HepG2 (cell line): ENCODE results near the gene DSTN. TPM values are rescaled to one million over a fixed set of nuclear protein-coding genes. Genes with fewer than 3 reads are reported as not detected.
A peak's percentile ranks its signal among the peaks of the same experiment; 100 is the strongest.

ENCODE experiments used
- ATAC-seq: fragments of 200-7000 bp; cut with Tn5 transposase; 3 replicates; pipeline ENCODE4 v1.9.1; 2020; ENCODE audit warnings: mild to moderate bottlenecking, moderate library complexity
- BruUV-seq: library from RNA; stranded (reverse); fragments of 400-500 nt; replicated peaks from 2 replicates; lab custom pipeline; 2021; lab: Mats Ljungman, UMichigan
- CTCF ChIA-PET: fragments of 300-600 bp; formaldehyde crosslinking; extraction: SDS; loops from one replicate; lab custom pipeline; 2021; ENCODE audit warnings: low total read pairs, inconsistent platforms, low intra/inter-chr PET ratio; lab: Yijun Ruan, JAX
- POLR2A ChIA-PET: fragments of 350-600 bp; sonication (Branson Sonifier 250); formaldehyde crosslinking; loops from one replicate; lab custom pipeline; 2020; ENCODE audit warnings: antibody characterized with exemption, inconsistent platforms; lab: Yijun Ruan, JAX
- DNase-seq: peaks from one replicate; pipeline ENCODE4 v3.0.0-alpha.2; 2015; ENCODE audit warnings: low spot score
- FAIRE-seq: peaks from 3 replicates; lab custom pipeline; 2011; peaks lifted over from hg19 to GRCh38; lab: Jason Lieb, UNC
- H2AFZ ChIP-seq: one replicate; pipeline ENCODE4 v1.6.1; 2011; ENCODE audit warnings: low read length, inconsistent platforms
- H3K27ac ChIP-seq: fragments of 300-600 bp; 3 replicates; pipeline ENCODE4 v1.8.0; 2011; ENCODE audit warnings: mixed run types, mild to moderate bottlenecking, mixed read lengths, low read length, inconsistent platforms; ENCODE audit not compliant: insufficient read depth; ENCODE audit errors: extremely low read length
- H3K27me3 ChIP-seq, 2 experiments: fragments of 200-600 bp in 1 of 2; 2 replicates in 1 of 2; 3 replicates in 1 of 2; pipeline versions ENCODE4 v1.6.0 to v1.8.0; 2011; ENCODE audit warnings: low read length in 2 of 2, mild to moderate bottlenecking in 2 of 2, moderate library complexity in 2 of 2, inconsistent platforms in 1 of 2; ENCODE audit not compliant: insufficient read depth in 2 of 2, control insufficient read depth in 1 of 2
- H3K36me3 ChIP-seq, 2 experiments: fragments of 200-600 bp in 1 of 2; replicated peaks in 1 of 2; 2 replicates in 1 of 2; 3 replicates in 1 of 2; pipeline versions ENCODE4 v1.5.1 to v1.8.0; 2011; ENCODE audit warnings: low read length in 2 of 2, inconsistent platforms in 1 of 2; ENCODE audit not compliant: insufficient read depth in 2 of 2, control insufficient read depth in 1 of 2
- H3K4me1 ChIP-seq: 2 replicates; pipeline ENCODE4 v1.5.1; 2012; ENCODE audit warnings: low read length, inconsistent platforms; ENCODE audit not compliant: insufficient read depth
- H3K4me2 ChIP-seq: 2 replicates; pipeline ENCODE4 v1.6.0; 2011; ENCODE audit warnings: low read depth, low read length, inconsistent platforms
- H3K4me3 ChIP-seq, 3 experiments: fragments of 200-600 bp in 1 of 3; sonication (generic), shearing (Covaris generic) in 1 of 3; replicated peaks in 1 of 3; 2 replicates each; pipeline ENCODE4 v1.5.1; 2011 to 2016; ENCODE audit warnings: low read length in 3 of 3, inconsistent platforms in 2 of 3, low read depth in 2 of 3, mild to moderate bottlenecking in 2 of 3, control low read depth in 1 of 3, mixed read lengths in 1 of 3; ENCODE audit not compliant: insufficient read depth in 1 of 3
- H3K79me2 ChIP-seq: one replicate; pipeline ENCODE4 v1.6.1; 2011; ENCODE audit warnings: low read length, inconsistent platforms; ENCODE audit not compliant: insufficient read depth
- H3K9ac ChIP-seq: 2 replicates; pipeline ENCODE4 v1.6.0; 2011; ENCODE audit warnings: mild to moderate bottlenecking, low read depth, low read length, inconsistent platforms; ENCODE audit not compliant: insufficient read depth
- H3K9me3 ChIP-seq: 2 replicates; pipeline ENCODE4 v1.5.1; 2012; ENCODE audit warnings: mild to moderate bottlenecking, low read length
- H4K20me1 ChIP-seq: 2 replicates; pipeline ENCODE4 v1.6.0; 2011; ENCODE audit warnings: inconsistent platforms, mild to moderate bottlenecking, low read length, moderate library complexity; ENCODE audit not compliant: insufficient read depth
- AHDC1 ChIP-seq: sonication (generic); formaldehyde crosslinking; IDR thresholded peaks from 2 replicates; pipeline ENCODE4 v1.5.1; 2020; ENCODE audit warnings: mild to moderate bottlenecking, missing genetic modification reagents, borderline replicate concordance
- DPF2 ChIP-seq: sonication (generic); formaldehyde crosslinking; IDR thresholded peaks from 2 replicates; pipeline ENCODE4 v1.4.0; 2020; ENCODE audit warnings: mild to moderate bottlenecking, low read depth, missing genetic modification reagents, borderline replicate concordance
- KDM5B ChIP-seq: sonication (generic); formaldehyde crosslinking; IDR thresholded peaks from 2 replicates; pipeline ENCODE4 v1.4.0; 2020; ENCODE audit warnings: missing genetic modification reagents, mild to moderate bottlenecking, borderline replicate concordance
- NCOR1 ChIP-seq: fragments of 200-600 bp; sonication (generic); IDR thresholded peaks from 2 replicates; pipeline ENCODE4 v1.7.0; 2017; ENCODE audit warnings: antibody characterized with exemption, low read length, borderline replicate concordance
- NFYB ChIP-seq: sonication (generic); formaldehyde crosslinking; IDR thresholded peaks from 2 replicates; pipeline ENCODE4 v1.4.0; 2020; ENCODE audit warnings: missing genetic modification reagents
- POGZ ChIP-seq: sonication (generic); formaldehyde crosslinking; IDR thresholded peaks from 2 replicates; pipeline ENCODE4 v1.4.0; 2020; ENCODE audit warnings: mild to moderate bottlenecking, missing genetic modification reagents
- RBFOX2 ChIP-seq: fragments of 200-400 bp; formaldehyde crosslinking; IDR thresholded peaks from 2 replicates; pipeline ENCODE4 v1.6.1; 2017; ENCODE audit warnings: low read depth, mild to moderate bottlenecking, low read length
- RCOR2 ChIP-seq: IDR thresholded peaks from 2 replicates; pipeline ENCODE4 v1.6.1; 2016; ENCODE audit warnings: missing biosample characterization, missing genetic modification reagents
- ZBTB20 ChIP-seq: sonication (generic); formaldehyde crosslinking; IDR thresholded peaks from 2 replicates; pipeline ENCODE4 v1.8.1; 2023; ENCODE audit warnings: missing genetic modification reagents, low read depth, mild to moderate bottlenecking, borderline replicate concordance
- ZFP36 ChIP-seq: fragments of 150-350 bp; IDR thresholded peaks from 2 replicates; pipeline ENCODE4 v1.6.1; 2018; ENCODE audit warnings: borderline replicate concordance, low read length, low read depth; ENCODE audit not compliant: partially characterized antibody
- ZFP41 ChIP-seq: sonication (generic); formaldehyde crosslinking; IDR thresholded peaks from 2 replicates; pipeline ENCODE4 v1.4.0; 2020; ENCODE audit warnings: mild to moderate bottlenecking, missing genetic modification reagents, borderline replicate concordance
- ZNF230 ChIP-seq: sonication (generic); formaldehyde crosslinking; IDR thresholded peaks from 2 replicates; pipeline ENCODE4 v1.4.0; 2020; ENCODE audit warnings: mild to moderate bottlenecking, missing genetic modification reagents
- ZNF280B ChIP-seq: sonication (generic); formaldehyde crosslinking; IDR thresholded peaks from 2 replicates; pipeline ENCODE4 v1.5.0; 2020; ENCODE audit warnings: missing genetic modification reagents, mild to moderate bottlenecking, borderline replicate concordance
- ZNF597 ChIP-seq: sonication (generic); formaldehyde crosslinking; IDR thresholded peaks from 2 replicates; pipeline ENCODE4 v1.5.0; 2020; ENCODE audit warnings: missing genetic modification reagents
- ZNF678 ChIP-seq: sonication (generic); formaldehyde crosslinking; IDR thresholded peaks from 2 replicates; pipeline ENCODE4 v1.4.0; 2020; ENCODE audit warnings: mild to moderate bottlenecking, missing genetic modification reagents
- ZNF746 ChIP-seq: sonication (generic); formaldehyde crosslinking; IDR thresholded peaks from 2 replicates; pipeline ENCODE4 v1.8.0; 2022; ENCODE audit warnings: mild to moderate bottlenecking, missing genetic modification reagents
- ZNF790 ChIP-seq: sonication (generic); formaldehyde crosslinking; IDR thresholded peaks from 2 replicates; pipeline ENCODE4 v1.8.0; 2022; ENCODE audit warnings: missing genetic modification reagents, mild to moderate bottlenecking, borderline replicate concordance
- WGBS: methylation state at CpG from one replicate; pipeline ENCODE4 v1.1.6; 2017; ENCODE audit warnings: low lambda C conversion rate; 5-methylcytosine and 5-hydroxymethylcytosine counted together
- in situ Hi-C: cut with HindIII; loops from 2 replicates; pipeline ENCODE4 v1.10.0; 2017; ENCODE audit warnings: low pct_unique_long_range_greater_than_20kb; ENCODE audit not compliant: extremely low pct_ligation_motif_present
- intact Hi-C: fragments of 100-400 bp; cut with micrococcal nuclease; formaldehyde crosslinking; loops from one replicate; pipeline ENCODE4 v1.10.0; 2022; ENCODE audit not compliant: unreplicated experiment
- polyA plus RNA-seq, 8 experiments: library from polyadenylated mRNA; depleted of rRNA in 3 of 8; stranded (reverse) in 7 of 8; unstranded in 1 of 8; fragments of >200 nt; fragmentation: Illumina TruSeq in 4 of 8; extraction: Trizol in 4 of 8; gene quantifications; 2 replicates each; pipeline versions ENCODE4 v1.2.1 to v1.2.3, GENCODE V29; 2011 to 2016; ENCODE audit warnings: low read depth in 4 of 8, missing spikeins in 1 of 8, mixed read lengths in 1 of 8; ENCODE audit not compliant: insufficient read depth in 1 of 8
- total RNA-seq, 5 experiments: library from RNA; depleted of rRNA; stranded (reverse); fragments of >200 nt; fragmentation: Illumina TruSeq; extraction: Trizol; gene quantifications; 2 replicates each; pipeline ENCODE4 v1.2.3, GENCODE V29; 2016; ENCODE audit warnings: low read depth in 1 of 5

DSTN gene
- total and polyA plus RNA-seq, 2 of the 13 experiments (the other 11 are each of a cell fraction or from before 2014, with no cell fraction given) = 27.6 to 106 TPM

- Histone ChIP-seq H2AFZ (no peak overlapping the region), H3K79me2 (no peaks in the 10 kb centered on the region), H3K27ac (no peak overlapping the region), H3K4me2 (no peak overlapping the region; the same call in 1 of the 2 replicates), H3K4me3 (no peak overlapping the region), H3K4me1 (peaks cover 38% of the 10 kb centered on the region), H4K20me1 (no peaks in the 10 kb centered on the region; the same call in 1 of the 2 replicates), H3K9ac (no peak overlapping the region), H3K9me3 (no peaks in the 10 kb centered on the region), H3K27me3 (peaks cover 0 to 10% of the 10 kb centered on the region in 2 experiments; a peak in 2 of 5 replicates), H3K36me3 (no peaks in the 10 kb centered on the region)
- DNase-seq (peak; percentile 71), FAIRE-seq (peak; percentile 12), ATAC-seq (peak; percentile 8; the same call in 2 of the 3 replicates)
- in situ Hi-C loops (loop anchor here (10.0 kb wide), 1 partner anchor 401 kb away; no protein-coding TSS in a partner anchor), intact Hi-C loops (loop anchor here (5.0 kb wide), 1 partner anchor 464 kb away; no protein-coding TSS in a partner anchor)
- ChIA-PET POLR2A (interaction anchor here (1.1 to 1.2 kb wide), 2 partner anchors 341 to 432 kb away, joined by 3 to 4 read pairs; no protein-coding TSS in a partner anchor), CTCF (no interaction called here)
- no TSS peak for BruUV-seq
- 15% methylated on average over 1 of the region's 1 CpG for WGBS
- no peak for TF ChIP-seq DPF2 (CRISPR knock-in tag)
- TF ChIP-seq ZNF746 = no peak
- TF ChIP-seq ZNF280B = no peak
- no peak for TF ChIP-seq ZNF597 (CRISPR knock-in tag)
- TF ChIP-seq RBFOX2 = no peak
- no peak for TF ChIP-seq ZFP41 (CRISPR knock-in tag)
- no peak for TF ChIP-seq RCOR2
- peak; percentile 67 for TF ChIP-seq NFYB (CRISPR knock-in tag)
- TF ChIP-seq ZNF230 = no peak
- no peak for TF ChIP-seq NCOR1
- no peak for TF ChIP-seq POGZ (CRISPR knock-in tag)
- no peak for TF ChIP-seq ZFP36
- no peak for TF ChIP-seq ZBTB20
- no peak for TF ChIP-seq AHDC1 (CRISPR knock-in tag)
- no peak for TF ChIP-seq KDM5B
- no peak for TF ChIP-seq ZNF678 (CRISPR knock-in tag)
- no peak for TF ChIP-seq ZNF790 (CRISPR knock-in tag)
Measured at GRCh38 chr20:17533396-17533795, 36.5 kb upstream of the DSTN start.
